Tibial nerve (tissue), 4 donors: ENCODE measurements around the gene CLCA1. TPM values are rescaled to one million over a fixed set of nuclear protein-coding genes. Genes with fewer than 3 reads are reported as not detected.

Experiments
- DNase-seq, 2 donors: peaks; one replicate each; pipeline ENCODE4 v3.0.0-alpha.2; 2019; ENCODE audit warnings: low spot score in 2 of 2
- H3K27ac ChIP-seq, 4 donors: fragments of 200-600 bp; sonication (generic) in 3 of 4; one replicate each; pipeline ENCODE4 v1.5.1; 2017 to 2019; ENCODE audit warnings: mild to moderate bottlenecking in 1 of 4
- H3K27me3 ChIP-seq, 2 donors: fragments of 200-600 bp; sonication (generic) in 1 of 2; one replicate each; pipeline versions ENCODE4 v1.5.1 to v1.6.0; 2017 to 2019
- H3K36me3 ChIP-seq, 3 donors: fragments of 200-600 bp; sonication (generic); one replicate each; pipeline ENCODE4 v1.5.1; 2018 to 2019
- H3K4me1 ChIP-seq, 4 donors: fragments of 200-600 bp; sonication (generic) in 3 of 4; one replicate each; pipeline ENCODE4 v1.5.1; 2017 to 2019
- H3K4me3 ChIP-seq, 4 donors: fragments of 200-600 bp; sonication (generic) in 3 of 4; one replicate each; pipeline ENCODE4 v1.5.1; 2017 to 2019; ENCODE audit warnings: mild to moderate bottlenecking in 1 of 4, moderate library complexity in 1 of 4
- H3K9me3 ChIP-seq, 4 donors: fragments of 200-600 bp; sonication (generic) in 3 of 4; one replicate each; pipeline ENCODE4 v1.5.1; 2017 to 2019
- CTCF ChIP-seq, 5 experiments: fragments of 200-600 bp in 3 of 5; fragments of 450-650 bp in 2 of 5; sonication (generic) in 3 of 5; IDR thresholded peaks; one replicate each; pipeline ENCODE4 v1.5.1; 2016 to 2019; ENCODE audit warnings: antibody characterized with exemption in 5 of 5, mild to moderate bottlenecking in 3 of 5, moderate library complexity in 2 of 5
- EP300 ChIP-seq, 2 donors: sonication (generic); formaldehyde crosslinking; IDR thresholded peaks; one replicate each; pipeline ENCODE4 v1.6.1; 2017; ENCODE audit warnings: antibody characterized with exemption in 2 of 2, mild to moderate bottlenecking in 1 of 2
- POLR2A ChIP-seq, 2 donors: fragments of 450-650 bp; IDR thresholded peaks; one replicate each; pipeline ENCODE4 v1.6.1; 2017; ENCODE audit warnings: antibody characterized with exemption in 2 of 2, mild to moderate bottlenecking in 2 of 2, moderate library complexity in 2 of 2
- WGBS, 2 donors: methylation state at CpG; one replicate each; pipeline ENCODE4 v1.1.5; 2018; 5-methylcytosine and 5-hydroxymethylcytosine counted together
- total RNA-seq, 4 donors: library from RNA; depleted of rRNA; stranded (reverse); fragments of >200 nt; gene quantifications; one replicate each; pipeline ENCODE4 v1.1.0, GENCODE V29; 2016

CLCA1 gene
- total RNA-seq, 4 donors from 2014 or later, result not detected

DNA sequence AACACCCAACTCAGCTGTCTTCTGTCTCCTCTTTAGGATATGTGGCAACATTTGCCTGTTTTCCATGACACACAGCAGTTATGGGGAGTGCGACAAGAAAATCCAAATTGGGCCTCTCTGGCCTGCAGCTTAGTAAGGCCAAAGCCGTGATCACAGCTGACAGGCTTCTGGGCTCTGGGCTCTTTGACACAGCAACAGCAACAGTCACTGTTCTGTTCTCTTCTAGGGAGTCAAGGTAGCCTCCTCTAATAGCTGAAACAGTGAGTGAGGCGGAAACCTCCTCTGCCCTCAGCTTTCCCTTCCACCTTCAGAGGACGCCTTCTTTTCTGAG, 19.0 kb downstream of the CLCA1 start:
- Histone ChIP-seq H3K27me3 (no peaks in the 10 kb centered on the region), H3K4me1 (peaks cover 0 to 3% (median 0%) of the 10 kb centered on the region in 4 donors), H3K4me3 (no peak overlapping the region), H3K9me3 (no peaks in the 10 kb centered on the region), H3K27ac (peak overlapping the region in 2 of 4 donors; percentile 52 to 55), H3K36me3 (no peaks in the 10 kb centered on the region)
- 91% methylated on average over 4 of the region's 4 CpGs for WGBS, 2 donors
- no peak for DNase-seq
- TF ChIP-seq POLR2A (IDR thresholded peaks at IDR 0.05) (no peak), CTCF (IDR thresholded peaks at IDR 0.05) (no peak)

DNA sequence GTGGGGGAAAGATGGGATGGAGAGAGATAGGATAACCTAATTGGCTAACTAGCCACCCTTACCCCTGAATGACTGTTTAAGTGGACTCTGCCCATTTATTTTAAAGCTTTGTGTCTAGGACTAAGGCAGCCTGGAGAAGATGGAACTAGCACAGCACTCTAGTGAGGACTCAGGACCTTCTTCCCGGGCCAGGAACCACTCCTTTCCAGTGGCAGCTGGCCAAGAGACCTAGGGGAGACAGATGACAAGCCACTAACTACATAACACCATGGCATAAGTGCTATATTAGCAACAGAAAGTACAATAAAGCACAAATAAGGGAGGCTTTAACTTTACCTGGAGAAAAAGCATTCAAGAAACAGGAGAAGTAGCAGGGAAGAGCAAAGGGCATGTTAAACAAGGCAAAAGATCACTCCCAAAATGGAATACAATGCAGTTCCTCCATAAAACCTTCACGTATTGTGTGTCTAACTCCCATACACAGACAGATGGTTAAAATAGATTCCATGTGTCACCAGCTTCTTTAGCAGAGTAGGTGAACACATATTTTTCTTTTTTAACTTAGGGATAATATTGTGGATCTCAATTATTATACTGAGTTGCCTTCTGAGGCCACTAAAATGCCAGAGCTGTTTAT, 20.6 kb downstream of the CLCA1 start:
- DNase-seq, result no peak
- Histone ChIP-seq H3K36me3 (no peaks in the 10 kb centered on the region), H3K4me1 (peaks cover 0 to 3% (median 0%) of the 10 kb centered on the region in 4 donors), H3K27me3 (no peaks in the 10 kb centered on the region), H3K4me3 (no peak overlapping the region), H3K9me3 (no peaks in the 10 kb centered on the region), H3K27ac (no peak overlapping the region)
- 55 to 62% methylated on average over 2 of the region's 2 CpGs for WGBS, 2 donors
- TF ChIP-seq CTCF (IDR thresholded peaks at IDR 0.05), result no peak
- no peak for TF ChIP-seq EP300 (IDR thresholded peaks at IDR 0.05)
- TF ChIP-seq POLR2A (IDR thresholded peaks at IDR 0.05), result no peak

- Histone ChIP-seq H3K9me3 (no peaks in the 10 kb centered on the region), H3K36me3 (no peaks in the 10 kb centered on the region), H3K4me3 (no peak overlapping the region), H3K4me1 (peaks cover 0 to 3% (median 0%) of the 10 kb centered on the region in 4 donors), H3K27me3 (no peaks in the 10 kb centered on the region), H3K27ac (peak overlapping the region in 1 of 4 donors; percentile 30)
- DNase-seq, result no peak
- TF ChIP-seq EP300 (IDR thresholded peaks at IDR 0.05), result no peak
- no peak for TF ChIP-seq POLR2A (IDR thresholded peaks at IDR 0.05)
- TF ChIP-seq CTCF (IDR thresholded peaks at IDR 0.05), result no peak
- WGBS, 2 donors, result 37 to 40% methylated on average over 2 of the region's 2 CpGs
These were observed 22.6 kb downstream of the CLCA1 start for GRCh38 chr1:86491171-86491950.

DNA sequence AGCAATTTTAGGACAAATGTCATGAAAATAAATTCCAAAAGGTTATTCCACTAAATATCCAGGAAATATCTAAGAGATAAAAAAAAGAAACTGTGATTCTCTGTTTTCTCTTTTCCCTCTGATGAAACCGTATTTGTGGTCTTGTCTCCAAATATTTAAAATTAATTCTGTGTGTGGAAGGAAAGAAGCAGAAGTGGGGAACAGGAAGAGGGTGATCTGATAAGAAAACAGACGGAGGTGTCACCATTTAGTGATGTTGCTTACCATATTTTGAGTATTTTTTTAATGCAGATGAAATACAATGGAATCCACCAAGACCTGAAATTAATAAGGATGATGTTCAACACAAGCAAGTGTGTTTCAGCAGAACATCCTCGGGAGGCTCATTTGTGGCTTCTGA, 29.6 kb downstream of the CLCA1 start:
- TF ChIP-seq POLR2A (IDR thresholded peaks at IDR 0.05) (no peak), CTCF (IDR thresholded peaks at IDR 0.05) (no peak), EP300 (IDR thresholded peaks at IDR 0.05) (no peak)
- Histone ChIP-seq H3K36me3 (no peaks in the 10 kb centered on the region), H3K27me3 (no peaks in the 10 kb centered on the region), H3K4me3 (no peak overlapping the region), H3K27ac (no peak overlapping the region), H3K9me3 (no peaks in the 10 kb centered on the region), H3K4me1 (no peaks in the 10 kb centered on the region)
- 80 to 84% methylated on average over 3 of the region's 3 CpGs for WGBS, 2 donors
- no peak for DNase-seq

DNA sequence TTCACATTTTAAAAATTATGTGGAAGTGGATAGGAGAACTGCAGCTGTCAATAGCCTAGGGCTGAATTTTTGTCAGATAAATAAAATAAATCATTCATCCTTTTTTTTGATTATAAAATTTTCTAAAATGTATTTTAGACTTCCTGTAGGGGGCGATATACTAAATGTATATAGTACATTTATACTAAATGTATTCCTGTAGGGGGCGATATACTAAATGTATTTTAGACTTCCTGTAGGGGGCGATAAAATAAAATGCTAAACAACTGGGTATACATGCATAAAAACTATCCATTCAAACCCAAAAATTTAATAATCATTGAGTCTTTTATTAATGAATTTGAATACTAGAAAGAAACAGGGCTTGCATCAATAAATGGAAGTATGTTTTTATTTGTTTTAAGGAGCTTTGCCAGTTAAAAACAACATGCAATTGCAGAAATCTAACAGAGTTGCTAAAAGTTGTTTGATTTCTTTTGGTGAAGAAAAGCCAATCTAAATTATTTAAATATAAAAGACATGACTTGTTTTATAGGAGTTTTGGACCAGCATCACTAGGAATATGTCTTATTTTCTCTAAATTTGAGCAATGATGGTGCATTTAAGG, 31.4 kb downstream of the CLCA1 start:
- WGBS, 2 donors, result 23 to 24% methylated on average over 3 of the region's 3 CpGs
- no peaks in the 10 kb centered on the region for H3K9me3 ChIP-seq
- H3K4me3 ChIP-seq, result no peak overlapping the region
- no peak overlapping the region for H3K27ac ChIP-seq
- H3K4me1 ChIP-seq, result no peaks in the 10 kb centered on the region
- peak; percentile 45 to 85 (median 63) for TF ChIP-seq CTCF (IDR thresholded peaks at IDR 0.05)
- TF ChIP-seq EP300 (IDR thresholded peaks at IDR 0.05), result no peak
- DNase-seq, result no peak
- no peaks in the 10 kb centered on the region for H3K36me3 ChIP-seq
- no peaks in the 10 kb centered on the region for H3K27me3 ChIP-seq
